IPS-18c (cell line): ENCODE data around the gene METTL9.
"Not testable (repeated sequence)": the region's sequence is repeated elsewhere in the genome, so short reads cannot be mapped to it uniquely, and the experiment has no call there.

Experiments used
- H3K4me3 ChIP-seq: 2 replicates; pipeline ENCODE4 v1.7.0; 2013; ENCODE audit warnings: low read depth, mild to moderate bottlenecking, low read length, moderate library complexity; ENCODE audit not compliant: insufficient read depth
- H3K9me3 ChIP-seq: one replicate; pipeline ENCODE4 v1.6.1; 2013; ENCODE audit warnings: mild to moderate bottlenecking, low read length, moderate library complexity; ENCODE audit not compliant: control insufficient read depth, insufficient read depth

The METTL9 gene

DNA sequence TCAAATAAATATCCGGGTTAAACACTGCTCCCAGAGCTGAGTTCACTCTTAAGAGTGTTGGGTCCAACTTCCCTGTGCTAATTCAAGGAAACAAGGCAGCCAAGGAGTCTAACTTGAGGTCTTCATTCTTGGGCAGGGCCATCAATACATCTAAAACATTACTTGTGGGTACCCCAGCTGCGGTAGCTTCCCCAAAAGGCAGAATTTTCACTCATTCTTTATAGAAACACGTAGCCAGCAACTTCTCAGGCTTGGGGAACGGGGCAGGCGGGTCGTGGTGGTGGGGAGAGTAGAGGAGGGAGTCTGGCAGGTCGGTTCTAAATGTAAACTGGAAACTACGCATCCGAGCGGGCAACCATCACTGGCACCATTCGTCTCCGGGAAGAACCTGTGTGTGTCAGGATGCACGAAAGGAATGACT lies 666 bp upstream of the METTL9 start:
- Histone ChIP-seq H3K9me3 (no peaks in the 10 kb centered on the region), H3K4me3 (peak overlapping the region; percentile 92)

DNA sequence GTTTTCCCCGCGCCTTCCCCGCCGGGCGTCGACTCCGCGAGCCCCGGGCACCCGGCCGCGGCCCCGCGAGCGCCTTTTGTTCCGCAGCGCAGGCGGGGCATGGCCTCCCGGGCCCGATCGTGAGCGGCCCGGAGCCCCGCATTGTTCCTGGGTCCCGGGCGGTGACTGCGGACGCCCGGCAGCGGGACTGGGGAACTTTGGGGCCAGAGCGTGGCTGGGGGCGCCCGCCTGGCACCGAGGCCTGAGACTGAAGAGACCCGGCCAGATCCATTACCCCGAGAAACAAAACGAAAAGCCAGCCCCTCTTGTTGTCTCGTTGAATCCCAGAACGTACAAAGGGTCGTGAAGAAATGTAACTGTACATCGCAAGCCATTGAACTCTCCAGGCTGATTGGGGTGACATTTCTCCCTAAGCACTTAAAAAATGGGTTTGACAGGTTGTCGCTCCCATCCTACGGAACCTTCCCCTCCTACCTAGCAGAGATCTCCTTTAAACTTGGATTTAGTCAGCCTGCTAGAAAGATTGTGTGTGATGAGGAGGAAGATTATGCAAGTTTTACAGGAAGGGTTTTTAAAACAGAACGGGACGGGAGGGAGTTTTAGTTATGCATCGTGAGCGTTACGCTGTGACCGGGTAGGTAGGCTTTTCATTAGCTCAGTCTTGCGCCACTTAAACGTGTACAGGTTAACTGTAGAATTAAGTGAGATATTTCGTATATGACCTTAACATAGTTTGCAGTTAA lies 825 bp downstream of the METTL9 start:
- peak overlapping the region; percentile 92 for H3K4me3 ChIP-seq
- H3K9me3 ChIP-seq, result no peaks in the 10 kb centered on the region

DNA sequence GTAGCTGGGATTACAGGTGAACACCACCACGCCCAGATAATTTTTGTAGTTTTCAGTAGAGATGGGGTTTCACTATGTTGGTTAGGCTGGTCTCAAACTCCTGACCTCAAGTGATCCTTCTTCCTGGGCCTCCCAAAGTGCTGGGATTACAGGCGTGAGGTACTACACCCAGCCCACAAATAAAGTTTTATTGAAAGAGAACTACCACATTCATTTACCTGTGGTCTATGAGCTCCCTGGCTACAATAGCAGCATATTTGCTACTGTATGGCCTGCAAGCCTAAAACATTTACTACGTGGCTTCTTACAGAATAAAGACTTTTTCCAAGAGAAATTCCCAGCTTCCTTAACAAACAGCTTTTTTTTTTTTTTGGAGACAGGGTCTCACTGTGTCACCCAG lies 3.4 kb downstream of the METTL9 start:
- H3K9me3 ChIP-seq, result no peaks in the 10 kb centered on the region
- no peak overlapping the region for H3K4me3 ChIP-seq

DNA sequence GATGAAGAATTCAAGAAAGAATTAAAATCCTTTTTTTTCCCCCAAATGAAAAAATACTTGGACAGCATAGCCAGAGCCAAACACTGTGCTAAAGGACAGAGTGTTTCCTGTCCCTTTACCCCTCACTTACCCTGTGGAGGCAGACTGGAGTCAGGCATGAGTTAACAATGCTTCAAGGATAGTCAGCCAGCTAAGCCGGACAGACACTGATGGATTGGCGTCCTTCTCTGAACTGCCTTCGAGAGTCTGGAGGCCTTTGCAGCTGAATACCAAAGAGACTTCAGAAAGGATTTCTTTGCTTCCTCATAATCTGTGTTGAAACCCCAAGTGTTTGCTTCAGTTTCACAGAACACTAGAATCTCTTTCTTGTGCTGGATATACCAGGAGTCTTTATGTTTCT lies 4.6 kb downstream of the METTL9 start:
- Histone ChIP-seq H3K4me3 (no peak overlapping the region), H3K9me3 (no peaks in the 10 kb centered on the region)

DNA sequence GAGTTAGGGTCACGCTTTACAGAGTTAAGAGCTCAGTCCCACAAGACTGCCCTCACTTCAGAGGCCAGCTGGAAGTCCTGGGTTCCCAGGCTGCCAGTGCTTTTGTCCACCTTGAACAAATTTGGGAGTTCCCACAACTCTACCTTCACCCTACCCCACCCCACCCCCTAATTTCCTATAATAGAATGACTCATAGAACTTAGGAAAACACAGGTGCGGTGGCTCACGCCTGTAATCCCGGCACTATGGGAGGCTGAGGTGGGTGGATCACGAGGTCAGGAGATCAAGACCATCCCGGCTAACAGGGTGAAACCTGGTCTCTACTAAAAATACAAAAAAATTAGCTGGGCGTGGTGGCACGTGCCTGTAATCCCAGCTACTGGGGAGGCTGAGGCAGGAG lies 6.5 kb downstream of the METTL9 start:
- H3K9me3 ChIP-seq, H3K4me3 ChIP-seq: not testable (repeated sequence)

DNA sequence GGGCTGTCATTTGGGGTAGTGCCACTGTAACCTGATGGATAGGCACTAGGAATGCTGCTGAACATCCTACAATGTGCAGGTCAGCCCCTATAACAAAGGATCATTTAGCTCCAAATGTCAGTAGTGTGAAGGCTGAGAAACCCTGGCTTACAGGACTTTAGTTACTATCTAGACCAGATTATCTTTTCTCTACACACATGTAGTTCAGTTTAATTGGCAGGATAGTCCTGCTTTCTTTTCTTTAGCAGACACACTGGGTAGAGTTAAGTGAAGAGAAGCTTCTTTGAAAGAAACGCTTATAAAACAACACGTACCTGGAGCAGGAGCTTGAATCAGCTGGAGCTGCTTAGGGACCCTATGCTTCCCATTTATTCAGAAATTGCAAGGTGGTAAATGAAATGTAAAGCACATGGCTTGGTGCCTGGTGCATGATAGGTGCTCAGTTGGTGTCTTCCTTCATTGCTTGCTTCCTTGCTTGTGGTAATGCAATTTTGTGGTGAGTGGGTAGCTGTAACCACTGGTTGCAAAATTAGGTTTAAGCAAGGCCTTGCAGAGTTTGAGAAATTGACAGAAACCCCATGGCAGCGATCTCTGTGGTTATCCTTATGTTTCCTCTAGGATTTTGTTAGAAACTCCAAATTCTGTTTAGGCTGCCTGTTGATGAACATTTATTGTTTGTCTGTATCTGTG lies 9.4 kb downstream of the METTL9 start:
- Histone ChIP-seq H3K4me3 (no peak overlapping the region; the same call in 1 of the 2 replicates), H3K9me3 (no peaks in the 10 kb centered on the region)

- H3K9me3 ChIP-seq, result no peaks in the 10 kb centered on the region
- no peak overlapping the region for H3K4me3 ChIP-seq
Observed at GRCh38 chr16:21610006-21610544, 10.7 kb downstream of the METTL9 start.

DNA sequence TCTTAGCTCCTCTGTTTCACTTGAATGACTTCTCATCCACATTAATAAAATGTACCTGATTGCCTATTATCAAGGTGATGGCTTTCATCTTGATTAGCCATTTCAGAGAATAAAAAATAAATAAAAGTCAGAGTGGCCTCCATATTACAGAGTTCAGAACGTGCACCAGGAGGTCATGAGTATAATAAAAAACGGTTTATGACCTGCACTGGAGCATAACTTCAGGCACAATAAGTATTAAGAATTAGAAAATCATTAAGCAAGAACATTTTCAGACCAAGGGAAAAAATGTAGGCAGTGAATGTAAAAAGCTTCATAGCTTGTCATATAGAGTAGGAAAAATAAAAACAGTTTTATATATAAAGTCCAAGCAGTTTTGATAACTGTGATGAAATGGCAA lies 11.4 kb downstream of the METTL9 start:
- H3K4me3 ChIP-seq, result no peak overlapping the region

GRCh38 chr16:21611198-21611555 lies 11.8 kb downstream of the METTL9 start:
- no peak overlapping the region for H3K4me3 ChIP-seq
- no peaks in the 10 kb centered on the region for H3K9me3 ChIP-seq

More for the DNA sequence above, 11.4 kb downstream of the METTL9 start:
- H3K9me3 ChIP-seq, result no peaks in the 10 kb centered on the region

GRCh38 chr16:21611556-21612384 lies 12.4 kb downstream of the METTL9 start:
- Histone ChIP-seq H3K4me3 (no peak overlapping the region), H3K9me3 (no peaks in the 10 kb centered on the region)

DNA sequence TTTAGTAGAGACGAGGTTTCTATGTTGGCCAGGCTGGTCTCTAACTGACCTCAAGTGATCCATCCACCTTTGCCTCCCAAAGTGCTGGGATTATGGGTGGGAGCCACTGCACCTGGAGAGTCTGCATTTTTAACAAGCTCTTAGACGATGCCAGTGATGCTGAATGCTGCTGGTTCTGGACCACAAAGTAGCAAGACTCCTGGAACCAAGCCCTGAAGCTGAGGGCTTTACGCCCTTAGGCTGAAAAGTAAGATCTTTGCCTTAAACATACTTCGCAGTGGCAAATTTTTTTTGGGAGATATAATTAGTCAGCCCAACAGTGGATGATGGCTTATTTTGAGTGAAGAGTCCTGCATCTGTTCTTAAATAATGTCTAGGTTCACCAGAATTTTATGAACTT lies 14.0 kb downstream of the METTL9 start:
- Histone ChIP-seq H3K4me3 (no peak overlapping the region; the same call in 1 of the 2 replicates), H3K9me3 (no peaks in the 10 kb centered on the region)

GRCh38 chr16:21613781-21614180 lies 14.4 kb downstream of the METTL9 start:
- Histone ChIP-seq H3K9me3 (no peaks in the 10 kb centered on the region), H3K4me3 (no peak overlapping the region)

- H3K9me3 ChIP-seq, result no peaks in the 10 kb centered on the region
- H3K4me3 ChIP-seq, result no peak overlapping the region
Observed at GRCh38 chr16:21614896-21615295, 15.5 kb downstream of the METTL9 start.

- H3K4me3 ChIP-seq, result no peak overlapping the region
- no peaks in the 10 kb centered on the region for H3K9me3 ChIP-seq
Observed at GRCh38 chr16:21617607-21618006, 18.2 kb downstream of the METTL9 start.

GRCh38 chr16:21618281-21618680 lies 18.9 kb downstream of the METTL9 start:
- no peak overlapping the region for H3K4me3 ChIP-seq

DNA sequence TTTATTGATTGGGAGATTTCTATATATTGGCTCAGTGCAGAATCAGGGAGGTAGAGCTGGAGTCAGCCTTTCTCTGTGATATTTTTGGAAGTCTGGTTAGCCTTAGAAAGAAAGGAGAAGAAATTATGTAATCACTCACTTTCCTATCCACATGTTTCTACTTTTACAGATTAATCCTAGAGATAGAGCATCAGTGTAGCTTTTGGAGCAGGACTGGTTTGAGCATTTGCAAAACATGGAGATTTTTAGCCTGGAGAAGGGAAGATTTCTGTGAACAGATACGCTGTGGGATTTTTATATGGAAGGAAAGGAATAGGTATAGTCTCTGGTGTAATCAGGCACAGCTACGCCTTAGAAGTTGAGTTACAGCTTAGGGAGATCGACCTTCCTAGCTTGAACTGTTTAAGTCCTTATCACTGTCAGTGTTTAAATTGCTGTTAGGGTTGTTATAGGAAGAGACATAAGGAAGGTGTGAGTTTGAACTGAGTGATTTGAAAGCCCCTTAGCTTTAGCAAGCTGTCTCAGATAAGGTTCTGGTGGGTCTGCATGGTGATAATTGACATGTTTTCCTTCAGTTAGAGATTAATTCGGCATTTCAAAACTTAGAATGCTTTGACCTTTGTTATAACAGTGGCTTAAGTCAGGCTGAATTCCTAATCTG lies 20.5 kb downstream of the METTL9 start:
- Histone ChIP-seq H3K9me3 (no peaks in the 10 kb centered on the region), H3K4me3 (no peak overlapping the region)

More at GRCh38 chr16:21618281-21618680, 18.9 kb downstream of the METTL9 start:
- H3K9me3 ChIP-seq, result no peaks in the 10 kb centered on the region

- H3K4me3 ChIP-seq, result no peak overlapping the region
- H3K9me3 ChIP-seq, result no peaks in the 10 kb centered on the region
Observed at GRCh38 chr16:21620592-21620991, 21.2 kb downstream of the METTL9 start.
